GM23338 (cell line): ENCODE results near the gene FUZ. TPM values are rescaled to one million over a fixed set of nuclear protein-coding genes. Genes with fewer than 3 reads are reported as not detected.

ENCODE experiments used
- ATAC-seq: fragments of 200-7000 bp; cut with Tn5 transposase; 3 replicates; pipeline ENCODE4 v1.9.1; 2020
- DNase-seq: peaks from one replicate; pipeline ENCODE4 v3.0.0-alpha.2; 2015; ENCODE audit warnings: low spot score
- H2AFZ ChIP-seq: fragments of 200-600 bp; sonication (generic); 2 replicates; pipeline ENCODE4 v1.8.0; 2016; ENCODE audit warnings: antibody characterized with exemption, mild to moderate bottlenecking, moderate library complexity
- H3F3A ChIP-seq: fragments of 200-600 bp; sonication (generic); replicated peaks from 2 replicates; pipeline ENCODE4 v1.8.0; 2017; ENCODE audit warnings: antibody characterized with exemption, mixed run types, low read depth
- H3K27ac ChIP-seq: fragments of 200-600 bp; sonication (generic); 2 replicates; pipeline ENCODE4 v1.6.1; 2016; ENCODE audit warnings: low read depth
- H3K27me3 ChIP-seq: fragments of 200-600 bp; sonication (generic); 2 replicates; pipeline ENCODE4 v1.8.0; 2016; ENCODE audit warnings: mild to moderate bottlenecking, mixed run types, moderate library complexity; ENCODE audit not compliant: insufficient read depth
- H3K36me3 ChIP-seq: fragments of 200-600 bp; sonication (generic); 2 replicates; pipeline ENCODE4 v1.8.0; 2016; ENCODE audit warnings: mild to moderate bottlenecking; ENCODE audit not compliant: insufficient read depth
- H3K4me1 ChIP-seq: fragments of 200-600 bp; sonication (generic); 2 replicates; pipeline ENCODE4 v1.8.0; 2016; ENCODE audit warnings: mild to moderate bottlenecking, moderate library complexity; ENCODE audit not compliant: insufficient read depth
- H3K4me2 ChIP-seq: fragments of 200-600 bp; sonication (generic); 2 replicates; pipeline ENCODE4 v1.7.1; 2017; ENCODE audit warnings: mixed run types
- H3K4me3 ChIP-seq: fragments of 200-600 bp; sonication (generic); 2 replicates; pipeline ENCODE4 v1.6.1; 2016; ENCODE audit warnings: mixed run types
- H3K79me2 ChIP-seq: fragments of 200-600 bp; sonication (generic); replicated peaks from 2 replicates; pipeline ENCODE4 v1.8.0; 2017; ENCODE audit warnings: mild to moderate bottlenecking; ENCODE audit not compliant: insufficient read depth
- H3K9me2 ChIP-seq: fragments of 200-600 bp; sonication (generic); 2 replicates; pipeline ENCODE4 v1.8.0; 2017; ENCODE audit not compliant: insufficient read depth
- H4K20me1 ChIP-seq: fragments of 200-600 bp; sonication (generic); replicated peaks from 2 replicates; pipeline ENCODE4 v1.8.0; 2017; ENCODE audit warnings: mild to moderate bottlenecking; ENCODE audit not compliant: insufficient read depth
- H3K27ac Mint-ChIP-seq: 2 replicates; pipeline ENCODE4 v1.8.0; 2020; ENCODE audit warnings: inconsistent platforms, mild to moderate bottlenecking, moderate library complexity, mixed read lengths
- H3K27me3 Mint-ChIP-seq: 3 replicates; pipeline ENCODE4 v1.8.0; 2022; ENCODE audit warnings: low read depth, mild to moderate bottlenecking, moderate library complexity, mixed read lengths, inconsistent platforms; ENCODE audit not compliant: insufficient read depth, poor library complexity
- H3K36me3 Mint-ChIP-seq: 3 replicates; pipeline ENCODE4 v1.8.0; 2021; ENCODE audit warnings: low read depth, mild to moderate bottlenecking, inconsistent platforms, moderate library complexity, mixed read lengths
- H3K4me1 Mint-ChIP-seq: 3 replicates; pipeline ENCODE4 v1.8.0; 2020; ENCODE audit warnings: mild to moderate bottlenecking, inconsistent platforms, mixed read lengths
- H3K4me3 Mint-ChIP-seq: 3 replicates; pipeline ENCODE4 v1.8.0; 2021; ENCODE audit warnings: moderate library complexity, mild to moderate bottlenecking, inconsistent platforms, mixed read lengths
- H3K9me3 Mint-ChIP-seq: 3 replicates; pipeline ENCODE4 v1.8.0; 2020; ENCODE audit warnings: moderate library complexity, mild to moderate bottlenecking, inconsistent platforms, mixed read lengths
- CREB1 ChIP-seq: fragments of 250-450 bp; sonication (Bioruptor Pico); IDR thresholded peaks from 2 replicates; pipeline ENCODE4 v1.5.0; 2020; ENCODE audit warnings: low read depth, mild to moderate bottlenecking, moderate library complexity
- CTCF ChIP-seq, 2 experiments: fragments of 200-600 bp in 1 of 2; sonication (generic) in 1 of 2; conservative IDR thresholded peaks; 2 replicates each; pipeline versions ENCODE4 v1.5.1 to v1.6.1; 2016 to 2017; ENCODE audit warnings: antibody characterized with exemption in 2 of 2, low read depth in 2 of 2, mild to moderate bottlenecking in 2 of 2, moderate library complexity in 1 of 2
- ETS1 ChIP-seq: IDR thresholded peaks from 2 replicates; pipeline ENCODE4 v1.6.1; 2016; ENCODE audit warnings: antibody characterized with exemption
- EZH2 ChIP-seq: fragments of 200-600 bp; sonication (generic); IDR thresholded peaks from one replicate; pipeline ENCODE4 v1.8.0; 2017; ENCODE audit warnings: antibody characterized with exemption, mild to moderate bottlenecking, low read depth; ENCODE audit not compliant: unreplicated experiment
- EZH2phosphoT487 ChIP-seq: fragments of 200-600 bp; sonication (generic); IDR thresholded peaks from one replicate; pipeline ENCODE4 v1.8.1; 2018; ENCODE audit warnings: antibody characterized with exemption; ENCODE audit not compliant: unreplicated experiment
- JUNB ChIP-seq: IDR thresholded peaks from one replicate; pipeline ENCODE4 v1.6.1; 2016; ENCODE audit warnings: antibody characterized with exemption; ENCODE audit not compliant: unreplicated experiment
- NANOG ChIP-seq: IDR thresholded peaks from 2 replicates; pipeline ENCODE4 v1.6.1; 2016; ENCODE audit warnings: antibody characterized with exemption, borderline replicate concordance
- POLR2AphosphoS5 ChIP-seq: IDR thresholded peaks from 2 replicates; pipeline ENCODE4 v1.6.1; 2016; ENCODE audit warnings: antibody characterized with exemption, low read depth
- STAT1 ChIP-seq: IDR thresholded peaks from one replicate; pipeline ENCODE4 v1.6.1; 2016; ENCODE audit warnings: antibody characterized with exemption; ENCODE audit not compliant: unreplicated experiment
- ZNF114 ChIP-seq: fragments of 250-450 bp; sonication (Bioruptor Pico); IDR thresholded peaks from 2 replicates; pipeline ENCODE4 v1.5.0; 2020; ENCODE audit warnings: mild to moderate bottlenecking, moderate library complexity
- ZNF331 ChIP-seq: fragments of 250-450 bp; sonication (Bioruptor Pico); IDR thresholded peaks from 2 replicates; pipeline ENCODE4 v1.5.0; 2020; ENCODE audit warnings: low read depth, mild to moderate bottlenecking, moderate library complexity
- ZNF462 ChIP-seq: fragments of 250-450 bp; sonication (Bioruptor Pico); IDR thresholded peaks from 2 replicates; pipeline ENCODE4 v1.5.0; 2020; ENCODE audit warnings: mild to moderate bottlenecking, moderate library complexity
- polyA plus RNA-seq: library from polyadenylated mRNA; unstranded; fragments of >200 nt; fragmentation: Nextera tagmentation; extraction: Ambion mirVana; gene quantifications from 2 replicates; pipeline ENCODE4 v1.2.1, GENCODE V29; 2016
- total RNA-seq: library from RNA; depleted of rRNA; stranded (reverse); fragments of >200 nt; shearing (Covaris generic); gene quantifications from 2 replicates; pipeline ENCODE4 v1.2.3, GENCODE V29; 2014
- TF ChIP-seq, protein P1 (sequence below): IDR thresholded peaks from one replicate; pipeline ENCODE4 v1.6.1; 2018; ENCODE audit warnings: antibody characterized with exemption; ENCODE audit not compliant: unreplicated experiment

The FUZ gene
- total and polyA plus RNA-seq, 2 experiments from 2014 or later: 24.3 to 34.8 TPM

GRCh38 chr19:49807058-49807903 lies 5.8 kb downstream of the FUZ start:
- Mint-ChIP-seq H3K4me1 (peaks cover 36% of the 10 kb centered on the region), H3K4me3 (no peak overlapping the region; the same call in 2 of the 3 replicates), H3K27ac (no peak overlapping the region), H3K27me3 (peaks cover 25% of the 10 kb centered on the region), H3K36me3 (peaks cover 42% of the 10 kb centered on the region), H3K9me3 (no peaks in the 10 kb centered on the region; the same call in 2 of the 3 replicates)
- H3F3A ChIP-seq: peaks cover 35% of the 10 kb centered on the region
- H3K4me3 ChIP-seq: no peak overlapping the region
- no peaks in the 10 kb centered on the region; the same call in 1 of the 2 replicates for H3K36me3 ChIP-seq
- DNase-seq (no peak), ATAC-seq (no peak)
- H3K4me1 ChIP-seq: peaks cover 29% of the 10 kb centered on the region; the same call in 1 of the 2 replicates
- H2AFZ ChIP-seq: no peak overlapping the region
- no peak overlapping the region for H3K27ac ChIP-seq
- H3K9me2 ChIP-seq: no peaks in the 10 kb centered on the region
- no peaks in the 10 kb centered on the region for H3K27me3 ChIP-seq
- no peak overlapping the region for H3K4me2 ChIP-seq
- H4K20me1 ChIP-seq: no peaks in the 10 kb centered on the region; the same call in 1 of the 2 replicates
- TF ChIP-seq EZH2phosphoT487: no peak
- TF ChIP-seq ZNF462 (CRISPR knock-in tag): no peak
- TF ChIP-seq STAT1: no peak
- TF ChIP-seq CTCF (conservative IDR thresholded peaks at IDR 0.05; ENCODE audit: low read depth in 2 of 2): no peak
- TF ChIP-seq POLR2AphosphoS5: no peak
- TF ChIP-seq ZNF331 (CRISPR knock-in tag): no peak
- no peak for TF ChIP-seq JUNB
- TF ChIP-seq, protein P1, sequence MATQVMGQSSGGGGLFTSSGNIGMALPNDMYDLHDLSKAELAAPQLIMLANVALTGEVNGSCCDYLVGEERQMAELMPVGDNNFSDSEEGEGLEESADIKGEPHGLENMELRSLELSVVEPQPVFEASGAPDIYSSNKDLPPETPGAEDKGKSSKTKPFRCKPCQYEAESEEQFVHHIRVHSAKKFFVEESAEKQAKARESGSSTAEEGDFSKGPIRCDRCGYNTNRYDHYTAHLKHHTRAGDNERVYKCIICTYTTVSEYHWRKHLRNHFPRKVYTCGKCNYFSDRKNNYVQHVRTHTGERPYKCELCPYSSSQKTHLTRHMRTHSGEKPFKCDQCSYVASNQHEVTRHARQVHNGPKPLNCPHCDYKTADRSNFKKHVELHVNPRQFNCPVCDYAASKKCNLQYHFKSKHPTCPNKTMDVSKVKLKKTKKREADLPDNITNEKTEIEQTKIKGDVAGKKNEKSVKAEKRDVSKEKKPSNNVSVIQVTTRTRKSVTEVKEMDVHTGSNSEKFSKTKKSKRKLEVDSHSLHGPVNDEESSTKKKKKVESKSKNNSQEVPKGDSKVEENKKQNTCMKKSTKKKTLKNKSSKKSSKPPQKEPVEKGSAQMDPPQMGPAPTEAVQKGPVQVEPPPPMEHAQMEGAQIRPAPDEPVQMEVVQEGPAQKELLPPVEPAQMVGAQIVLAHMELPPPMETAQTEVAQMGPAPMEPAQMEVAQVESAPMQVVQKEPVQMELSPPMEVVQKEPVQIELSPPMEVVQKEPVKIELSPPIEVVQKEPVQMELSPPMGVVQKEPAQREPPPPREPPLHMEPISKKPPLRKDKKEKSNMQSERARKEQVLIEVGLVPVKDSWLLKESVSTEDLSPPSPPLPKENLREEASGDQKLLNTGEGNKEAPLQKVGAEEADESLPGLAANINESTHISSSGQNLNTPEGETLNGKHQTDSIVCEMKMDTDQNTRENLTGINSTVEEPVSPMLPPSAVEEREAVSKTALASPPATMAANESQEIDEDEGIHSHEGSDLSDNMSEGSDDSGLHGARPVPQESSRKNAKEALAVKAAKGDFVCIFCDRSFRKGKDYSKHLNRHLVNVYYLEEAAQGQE: no peak
- TF ChIP-seq ZNF114 (CRISPR knock-in tag): no peak
- no peak for TF ChIP-seq ETS1
- no peak for TF ChIP-seq NANOG
- no peak for TF ChIP-seq CREB1
- no peak for TF ChIP-seq EZH2
- H3K79me2 ChIP-seq: no peaks in the 10 kb centered on the region
